Subcutaneous preadipocyte (primary cell): Measurements from ENCODE around the gene ADGRF1. TPM values are rescaled to one million over a fixed set of nuclear protein-coding genes. Genes with fewer than 3 reads are reported as not detected.

Source experiments
- total RNA-seq: library from RNA; depleted of rRNA; stranded (reverse); fragments of >200 nt; gene quantifications from 2 replicates; pipeline ENCODE4 v1.2.3, GENCODE V29; 2012

ADGRF1 gene
- total RNA-seq = not detected in 2 replicates

GRCh38 chr6:47042275-47042791 lies at the start of gene ADGRF1:
Gene ADGRF1 (minus strand): TSS chr6:47042332. CDS start chr6:47029061, 13,271 bp downstream.

Other genes starting within 250 kb of the ADGRF1 start
- gene MEP1A, start 248.9 kb downstream of the ADGRF1 start, total RNA-seq = not detected in 2 replicates
- 0.37 TPM in 1 of 2 replicates, not detected in the other for gene ADGRF5, start 120.4 kb downstream of the ADGRF1 start, total RNA-seq